ENCODE data around the gene GPR158. TPM values are rescaled to one million over a fixed set of nuclear protein-coding genes. Genes with fewer than 3 reads are reported as not detected.

Gene GPR158
- total RNA-seq, 2 donors from 2014 or later: 0.07 to 0.16 TPM

DNA sequence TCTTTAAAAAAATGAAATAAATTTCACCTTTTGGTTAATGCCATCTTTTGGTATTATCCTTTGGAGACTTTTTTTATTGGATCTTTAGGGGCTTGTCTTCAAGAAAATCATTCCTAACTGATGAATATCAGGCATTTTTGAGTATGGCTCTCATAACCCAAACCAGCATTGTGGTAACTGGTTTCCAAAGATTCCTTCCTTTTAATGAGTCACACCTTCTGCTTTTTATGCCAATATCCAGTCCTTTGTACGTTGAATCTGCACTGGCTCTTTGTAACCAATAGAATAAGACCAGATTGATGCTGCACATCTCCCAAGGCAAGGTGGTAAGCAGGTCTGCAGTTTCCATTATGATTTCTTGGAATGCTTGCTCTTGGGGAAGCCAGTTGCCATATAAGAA lies 89.1 kb downstream of the GPR158 start:
- H3K27ac ChIP-seq: no peak overlapping the region
- no peaks in the 10 kb centered on the region for H3K9me3 ChIP-seq
- H3K36me3 ChIP-seq: no peaks in the 10 kb centered on the region
- H3K4me3 ChIP-seq: no peak overlapping the region
- intact Hi-C loops (cut with DNase I): no loop called here
- H3K9ac ChIP-seq (ENCODE audit: low read depth in 2 of 2, low read length in 2 of 2): no peak overlapping the region
- no peak for DNase-seq
- no peaks in the 10 kb centered on the region for H3K27me3 ChIP-seq
- TF ChIP-seq, protein P1, sequence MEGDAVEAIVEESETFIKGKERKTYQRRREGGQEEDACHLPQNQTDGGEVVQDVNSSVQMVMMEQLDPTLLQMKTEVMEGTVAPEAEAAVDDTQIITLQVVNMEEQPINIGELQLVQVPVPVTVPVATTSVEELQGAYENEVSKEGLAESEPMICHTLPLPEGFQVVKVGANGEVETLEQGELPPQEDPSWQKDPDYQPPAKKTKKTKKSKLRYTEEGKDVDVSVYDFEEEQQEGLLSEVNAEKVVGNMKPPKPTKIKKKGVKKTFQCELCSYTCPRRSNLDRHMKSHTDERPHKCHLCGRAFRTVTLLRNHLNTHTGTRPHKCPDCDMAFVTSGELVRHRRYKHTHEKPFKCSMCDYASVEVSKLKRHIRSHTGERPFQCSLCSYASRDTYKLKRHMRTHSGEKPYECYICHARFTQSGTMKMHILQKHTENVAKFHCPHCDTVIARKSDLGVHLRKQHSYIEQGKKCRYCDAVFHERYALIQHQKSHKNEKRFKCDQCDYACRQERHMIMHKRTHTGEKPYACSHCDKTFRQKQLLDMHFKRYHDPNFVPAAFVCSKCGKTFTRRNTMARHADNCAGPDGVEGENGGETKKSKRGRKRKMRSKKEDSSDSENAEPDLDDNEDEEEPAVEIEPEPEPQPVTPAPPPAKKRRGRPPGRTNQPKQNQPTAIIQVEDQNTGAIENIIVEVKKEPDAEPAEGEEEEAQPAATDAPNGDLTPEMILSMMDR (IDR thresholded peaks at IDR 0.05): no peak
- no peaks in the 10 kb centered on the region for H3K4me1 ChIP-seq

DNA sequence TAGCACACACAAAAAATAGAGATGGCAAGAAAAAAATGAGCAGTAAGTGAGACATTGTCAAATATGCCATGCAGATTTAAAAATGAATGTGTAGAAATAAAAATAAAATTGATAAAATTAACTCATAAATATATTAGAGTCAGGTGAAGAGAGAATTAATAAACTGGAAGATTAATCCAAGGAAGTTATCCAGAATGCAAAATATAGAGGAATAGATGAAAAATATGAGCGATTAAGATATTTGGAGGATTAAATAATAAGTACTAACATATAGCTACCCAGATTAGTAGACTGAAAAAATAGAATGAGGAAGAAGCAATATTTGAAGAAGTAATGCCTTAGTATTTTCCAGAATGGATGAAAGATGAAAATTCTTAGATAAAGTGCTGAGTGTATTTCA lies 103.4 kb downstream of the GPR158 start:
- Histone ChIP-seq H3K27ac (no peak overlapping the region), H3K36me3 (no peaks in the 10 kb centered on the region), H3K27me3 (no peaks in the 10 kb centered on the region), H3K9ac (ENCODE audit: low read depth in 2 of 2, low read length in 2 of 2) (no peak overlapping the region), H3K9me3 (no peaks in the 10 kb centered on the region), H3K4me3 (no peak overlapping the region), H3K4me1 (no peaks in the 10 kb centered on the region)
- TF ChIP-seq, protein P1 (IDR thresholded peaks at IDR 0.05): no peak
- DNase-seq: no peak
- intact Hi-C loops (cut with DNase I): no loop called here

DNA sequence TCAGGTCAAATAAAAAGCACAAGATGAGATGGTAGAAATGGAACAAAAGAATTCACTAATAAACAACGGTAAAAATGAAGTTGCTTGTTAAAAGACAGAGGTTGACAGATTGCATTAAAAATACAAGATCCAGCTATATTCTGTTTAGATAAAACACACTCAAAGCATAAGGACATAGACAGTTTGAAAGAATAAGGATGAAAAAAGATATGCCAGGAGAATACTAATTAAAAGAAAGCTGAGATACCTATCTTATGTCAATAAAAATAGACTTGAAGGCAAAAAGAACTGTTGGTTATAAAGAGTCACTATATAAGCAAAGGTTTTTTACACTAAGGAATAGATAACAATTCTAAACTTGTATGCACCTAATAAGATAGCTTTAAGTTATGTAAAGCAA lies 105.3 kb downstream of the GPR158 start:
- intact Hi-C loops (cut with DNase I): no loop called here
- no peak for DNase-seq
- Histone ChIP-seq H3K4me1 (no peaks in the 10 kb centered on the region), H3K4me3 (no peak overlapping the region), H3K36me3 (no peaks in the 10 kb centered on the region), H3K27me3 (no peaks in the 10 kb centered on the region), H3K9ac (ENCODE audit: low read depth in 2 of 2, low read length in 2 of 2) (no peak overlapping the region), H3K9me3 (no peaks in the 10 kb centered on the region), H3K27ac (no peak overlapping the region)
- TF ChIP-seq, protein P1 (IDR thresholded peaks at IDR 0.05): no peak

DNA sequence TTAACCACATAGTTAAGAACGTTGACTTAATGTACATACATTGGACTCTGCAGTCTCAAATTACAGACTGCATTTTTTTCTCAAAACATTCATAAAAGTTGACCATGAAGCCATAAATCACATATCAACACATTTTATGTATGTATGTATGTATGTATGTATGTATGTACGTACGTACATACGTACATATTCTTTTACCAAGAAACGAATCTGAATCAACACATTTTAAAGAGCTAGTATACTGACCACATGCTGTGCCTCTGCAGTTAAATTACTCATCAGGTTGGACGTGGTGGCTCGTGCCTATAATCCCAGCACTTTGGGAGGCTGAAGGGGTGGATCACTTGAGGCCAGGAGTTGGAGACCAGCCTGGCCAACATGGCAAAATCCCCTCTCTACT lies 105.8 kb downstream of the GPR158 start:
- Histone ChIP-seq H3K27ac (no peak overlapping the region), H3K27me3 (no peaks in the 10 kb centered on the region), H3K4me3 (no peak overlapping the region), H3K9ac (ENCODE audit: low read depth in 2 of 2, low read length in 2 of 2) (no peak overlapping the region), H3K9me3 (no peaks in the 10 kb centered on the region), H3K4me1 (no peaks in the 10 kb centered on the region), H3K36me3 (no peaks in the 10 kb centered on the region)
- intact Hi-C loops (cut with DNase I): no loop called here
- TF ChIP-seq, protein P1 (IDR thresholded peaks at IDR 0.05): no peak
- DNase-seq: no peak

DNA sequence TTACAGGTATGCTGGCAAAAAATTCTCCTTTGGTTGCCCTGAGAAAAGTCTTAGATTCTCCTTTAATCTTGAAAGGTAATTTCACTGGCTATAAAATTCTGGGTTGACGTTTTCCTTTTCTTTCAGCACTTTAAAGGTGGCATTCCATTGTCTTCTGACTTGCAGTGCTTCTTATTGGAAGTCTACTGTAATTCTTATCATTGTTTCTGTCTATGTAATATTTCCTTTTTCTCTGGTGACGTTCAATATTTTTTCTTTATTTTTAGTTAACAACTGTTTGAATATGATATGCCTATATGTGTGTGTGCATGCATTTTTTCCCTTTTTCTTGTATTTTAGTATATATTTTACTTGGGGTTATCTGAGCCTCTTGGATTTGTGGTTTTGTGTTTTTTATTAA lies 111.0 kb downstream of the GPR158 start:
- TF ChIP-seq, protein P1 (IDR thresholded peaks at IDR 0.05): no peak
- Histone ChIP-seq H3K4me1 (no peaks in the 10 kb centered on the region), H3K27me3 (no peaks in the 10 kb centered on the region), H3K9ac (ENCODE audit: low read depth in 2 of 2, low read length in 2 of 2) (no peak overlapping the region), H3K36me3 (no peaks in the 10 kb centered on the region), H3K9me3 (no peaks in the 10 kb centered on the region), H3K27ac (no peak overlapping the region), H3K4me3 (no peak overlapping the region)
- intact Hi-C loops (cut with DNase I): no loop called here
- no peak for DNase-seq

DNA sequence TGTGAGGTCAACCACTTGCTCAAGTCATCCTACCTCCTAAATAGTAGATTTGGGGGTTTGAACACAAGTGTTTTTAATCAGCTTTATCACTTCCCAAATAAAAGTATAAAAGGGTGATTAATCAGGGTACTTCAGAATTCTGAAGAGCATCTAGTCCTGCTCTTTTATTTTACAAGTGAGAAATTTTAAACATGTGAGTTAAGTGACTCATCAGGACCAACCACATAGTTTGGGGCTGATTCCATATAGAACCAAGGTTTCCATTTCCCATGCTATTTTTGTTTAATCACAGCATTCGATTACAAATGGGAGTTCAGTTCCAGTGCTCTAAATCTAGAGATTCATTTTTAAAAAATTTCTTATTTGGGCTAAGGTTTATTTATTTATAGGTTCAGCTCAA lies 113.4 kb downstream of the GPR158 start:
- intact Hi-C loops (cut with DNase I): no loop called here
- TF ChIP-seq, protein P1 (IDR thresholded peaks at IDR 0.05): no peak

More for the DNA sequence above, 113.4 kb downstream of the GPR158 start:
- H3K4me3 ChIP-seq: no peak overlapping the region
- no peaks in the 10 kb centered on the region for H3K27me3 ChIP-seq
- no peak overlapping the region for H3K27ac ChIP-seq
- H3K9me3 ChIP-seq: no peaks in the 10 kb centered on the region
- no peak for DNase-seq
- no peak overlapping the region for H3K9ac ChIP-seq (ENCODE audit: low read depth in 2 of 2, low read length in 2 of 2)
- H3K4me1 ChIP-seq: no peaks in the 10 kb centered on the region
- no peaks in the 10 kb centered on the region for H3K36me3 ChIP-seq

Data from colonic mucosa (tissue), 4 donors.